Common myeloid progenitor, CD34-positive (primary cell): Measurements from ENCODE around the gene FAM151B.

Experiments used
- CTCF ChIA-PET: fragments of 350-600 bp; sonication (Branson Sonifier 250); formaldehyde crosslinking; loops from one replicate; lab custom pipeline; 2021; ENCODE audit warnings: antibody characterized with exemption; lab: Charles Lee
- POLR2A ChIA-PET: fragments of 350-600 bp; sonication (Branson Sonifier 250); formaldehyde crosslinking; loops from one replicate; lab custom pipeline; 2021; ENCODE audit warnings: antibody characterized with exemption; lab: Charles Lee
- DNase-seq, 3 donors: peaks; one replicate each; pipeline versions ENCODE4 v3.0.0 to v3.0.0-alpha.2; 2013
- H3K27ac ChIP-seq, 2 experiments: 1 replicate in 1 of 2; 2 replicates in 1 of 2; pipeline ENCODE4 v1.7.0; 2013; ENCODE audit warnings: inconsistent platforms in 2 of 2, low read length in 2 of 2, mild to moderate bottlenecking in 2 of 2, low read depth in 1 of 2, moderate library complexity in 1 of 2; ENCODE audit not compliant: severe bottlenecking in 2 of 2, insufficient read depth in 1 of 2, poor library complexity in 1 of 2
- H3K27me3 ChIP-seq, 5 experiments: replicated peaks in 2 of 5; 1 replicate in 3 of 5; 2 replicates in 2 of 5; pipeline versions ENCODE4 v1.6.1 to v1.7.0; 2013; ENCODE audit warnings: low read length in 4 of 5, mild to moderate bottlenecking in 2 of 5, moderate library complexity in 2 of 5, inconsistent platforms in 1 of 5; ENCODE audit not compliant: insufficient read depth in 5 of 5, control insufficient read depth in 4 of 5
- H3K36me3 ChIP-seq, 4 experiments: 1 replicate in 2 of 4; 2 replicates in 2 of 4; pipeline versions ENCODE4 v1.6.1 to v1.7.0; 2013; ENCODE audit warnings: low read length in 3 of 4, control low read depth in 1 of 4, mild to moderate bottlenecking in 1 of 4; ENCODE audit not compliant: control insufficient read depth in 4 of 4, insufficient read depth in 4 of 4
- H3K4me1 ChIP-seq, 4 experiments: 1 replicate in 3 of 4; 2 replicates in 1 of 4; pipeline versions ENCODE4 v1.6.1 to v1.7.1; 2013; ENCODE audit warnings: low read length in 3 of 4, mild to moderate bottlenecking in 3 of 4, control low read depth in 1 of 4, inconsistent platforms in 1 of 4, moderate library complexity in 1 of 4; ENCODE audit not compliant: control insufficient read depth in 4 of 4, insufficient read depth in 4 of 4; ENCODE audit errors: control extremely low read depth in 1 of 4
- H3K4me3 ChIP-seq, 7 experiments: 1 replicate in 4 of 7; 2 replicates in 3 of 7; pipeline versions ENCODE4 v1.5.1 to v1.7.0; 2013; ENCODE audit warnings: mild to moderate bottlenecking in 7 of 7, low read length in 6 of 7, moderate library complexity in 6 of 7, inconsistent platforms in 2 of 7, low read depth in 2 of 7, control low read depth in 1 of 7; ENCODE audit not compliant: insufficient read depth in 4 of 7, control insufficient read depth in 1 of 7; ENCODE audit errors: extremely low read depth in 1 of 7
- H3K9me3 ChIP-seq, 5 experiments: 1 replicate in 4 of 5; 2 replicates in 1 of 5; pipeline versions ENCODE4 v1.6.1 to v1.7.1; 2013; ENCODE audit warnings: low read length in 4 of 5, mild to moderate bottlenecking in 2 of 5, inconsistent platforms in 1 of 5, low read depth in 1 of 5, moderate library complexity in 1 of 5; ENCODE audit not compliant: control insufficient read depth in 4 of 5, insufficient read depth in 2 of 5; ENCODE audit errors: control extremely low read depth in 1 of 5
- WGBS: methylation state at CpG from one replicate; pipeline ENCODE4 v1.1.5; 2013; ENCODE audit not compliant: insufficient coverage; 5-methylcytosine and 5-hydroxymethylcytosine counted together

The FAM151B gene

DNA sequence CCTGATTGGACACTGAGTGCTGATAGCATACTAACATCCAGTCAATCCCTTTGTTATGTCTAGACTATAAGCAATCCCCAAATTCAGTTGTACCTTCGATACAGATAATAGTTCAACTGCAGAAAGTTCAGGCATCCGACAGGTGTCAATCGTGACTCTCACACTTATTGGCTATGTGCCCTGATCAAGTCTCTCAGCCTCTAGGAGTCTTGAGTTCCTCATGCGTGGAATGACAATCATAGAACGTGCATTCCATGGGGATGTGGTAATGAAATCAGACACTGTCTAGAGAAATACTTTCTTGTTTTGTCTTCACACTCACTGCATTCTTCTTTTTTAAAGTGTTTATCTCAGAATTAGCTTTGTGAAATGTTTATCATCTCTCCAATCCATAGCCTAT is 77.4 kb downstream of the FAM151B start:
- H3K27ac ChIP-seq: no peak overlapping the region
- no peak for DNase-seq
- WGBS: 97% methylated on average over 5 of the region's 5 CpGs
- POLR2A ChIA-PET: no interaction called here
- no peak overlapping the region for H3K4me3 ChIP-seq
- H3K4me1 ChIP-seq: peaks cover 0 to 14% (median 14%) of the 10 kb centered on the region in 4 experiments
- H3K36me3 ChIP-seq: no peaks in the 10 kb centered on the region
- CTCF ChIA-PET: no interaction called here
- H3K27me3 ChIP-seq: peaks cover 15 to 79% (median 30%) of the 10 kb centered on the region in 5 experiments
- H3K9me3 ChIP-seq: no peaks in the 10 kb centered on the region

DNA sequence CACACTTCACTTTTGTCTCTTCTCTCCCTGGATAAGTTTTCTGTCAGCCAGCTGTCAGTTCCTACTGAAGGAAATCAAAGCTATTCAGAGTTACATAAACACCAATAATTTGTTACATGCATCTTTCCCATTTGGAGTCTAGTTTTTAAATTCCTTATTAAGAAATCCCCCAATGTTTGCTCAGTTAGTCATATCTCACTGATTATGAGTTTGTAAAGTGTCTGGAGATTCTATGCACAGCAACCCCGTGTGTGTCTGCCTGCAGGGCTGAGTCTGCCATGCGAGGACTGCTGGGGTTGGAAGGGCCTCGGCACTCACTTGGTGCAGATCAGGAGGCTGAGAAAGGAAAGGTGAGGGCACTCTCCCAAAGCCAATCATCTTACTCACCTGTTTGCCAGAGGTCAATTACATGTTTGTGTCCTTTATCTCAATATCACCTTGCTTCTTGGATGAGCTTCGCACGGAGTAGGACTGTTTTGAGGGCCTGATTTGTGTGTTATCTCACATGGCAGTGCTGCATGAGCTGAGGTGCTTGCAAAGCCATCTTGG is 78.9 kb downstream of the FAM151B start:
- Histone ChIP-seq H3K4me3 (no peak overlapping the region), H3K9me3 (no peaks in the 10 kb centered on the region), H3K27me3 (peaks cover 15 to 88% (median 34%) of the 10 kb centered on the region in 5 experiments), H3K27ac (no peak overlapping the region), H3K4me1 (peaks cover 0 to 17% (median 16%) of the 10 kb centered on the region in 4 experiments), H3K36me3 (no peaks in the 10 kb centered on the region)
- ChIA-PET POLR2A (no interaction called here), CTCF (no interaction called here)
- no peak for DNase-seq
- 100% methylated on average over 2 of the region's 5 CpGs for WGBS

DNA sequence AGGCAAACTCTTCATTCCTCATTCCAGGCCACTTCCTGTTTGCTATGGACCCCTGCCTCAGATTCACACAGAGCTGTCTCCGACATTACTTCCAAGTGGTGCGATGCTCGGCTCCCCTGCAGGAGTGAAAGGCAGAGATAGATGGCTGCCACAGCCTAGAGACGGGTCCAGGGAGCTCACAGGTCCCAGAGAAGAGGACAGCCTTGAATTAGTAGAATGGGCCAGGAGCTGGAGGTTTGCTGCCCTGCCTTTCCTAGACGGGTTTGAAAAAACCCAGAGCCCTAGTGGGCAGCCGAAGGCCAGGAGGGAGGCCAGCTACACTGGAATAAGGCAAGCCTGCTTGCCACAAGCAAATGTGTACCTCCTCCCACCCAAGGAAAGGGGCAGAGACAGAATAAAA is 80.4 kb downstream of the FAM151B start:
- 77% methylated on average over 3 of the region's 6 CpGs for WGBS
- Histone ChIP-seq H3K4me3 (no peak overlapping the region), H3K36me3 (no peaks in the 10 kb centered on the region), H3K4me1 (peaks cover 0 to 17% (median 16%) of the 10 kb centered on the region in 4 experiments), H3K27me3 (peaks cover 15 to 85% (median 33%) of the 10 kb centered on the region in 5 experiments), H3K9me3 (peaks cover 0 to 6% (median 0%) of the 10 kb centered on the region in 5 experiments), H3K27ac (no peak overlapping the region)
- POLR2A ChIA-PET: no interaction called here
- no peak for DNase-seq
- CTCF ChIA-PET: no interaction called here

GRCh38 chr5:80569086-80569960 is 81.4 kb downstream of the FAM151B start:
- Histone ChIP-seq H3K27ac (no peak overlapping the region), H3K4me1 (peaks cover 0 to 17% (median 16%) of the 10 kb centered on the region in 4 experiments), H3K27me3 (peaks cover 15 to 80% (median 31%) of the 10 kb centered on the region in 5 experiments), H3K9me3 (peaks cover 0 to 6% (median 0%) of the 10 kb centered on the region in 5 experiments), H3K36me3 (no peaks in the 10 kb centered on the region), H3K4me3 (peak overlapping the region; percentile 31 to 66 (median 54))
- ChIA-PET POLR2A (no interaction called here), CTCF (no interaction called here)
- WGBS: 2% methylated on average over 86 of the region's 89 CpGs
- DNase-seq: peak in 2 of 3 donors; percentile 18 to 24

- CTCF ChIA-PET: no interaction called here
- WGBS: under 1% methylated on average over 63 of the region's 73 CpGs
- no peak within 1 kb of the TSS for H3K27ac ChIP-seq
- H3K27me3 ChIP-seq: peaks cover 15 to 76% (median 30%) of the 10 kb centered on the region in 5 experiments
- POLR2A ChIA-PET: no interaction called here
- no peaks in the 10 kb centered on the region for H3K36me3 ChIP-seq
- DNase-seq: peak; percentile 20 to 65 (median 53)
- H3K4me3 ChIP-seq: peak within 1 kb of the TSS; percentile 31 to 66 (median 54)
- peaks cover 0 to 6% (median 0%) of the 10 kb centered on the region in 5 experiments for H3K9me3 ChIP-seq
- H3K4me1 ChIP-seq: peaks cover 0 to 17% (median 16%) of the 10 kb centered on the region in 4 experiments
Measured at GRCh38 chr5:80569961-80570786, 82.3 kb downstream of the FAM151B start, which contains the start of gene ANKRD34B. Gene ANKRD34B (minus strand): TSS chr5:80570280. CDS start chr5:80560019, 10,261 bp downstream.

- H3K27ac ChIP-seq: no peak overlapping the region
- WGBS: 98% methylated on average over 3 of the region's 3 CpGs
- H3K9me3 ChIP-seq: peaks cover 0 to 6% (median 0%) of the 10 kb centered on the region in 5 experiments
- H3K4me3 ChIP-seq: no peak overlapping the region
- H3K36me3 ChIP-seq: no peaks in the 10 kb centered on the region
- POLR2A ChIA-PET: no interaction called here
- CTCF ChIA-PET: interaction anchor here (1.2 kb wide), 1 partner anchor 232 kb away, joined by 3 read pairs; no protein-coding TSS in a partner anchor
- H3K4me1 ChIP-seq: peaks cover 0 to 17% (median 16%) of the 10 kb centered on the region in 4 experiments
- H3K27me3 ChIP-seq: peaks cover 5 to 58% (median 22%) of the 10 kb centered on the region in 5 experiments
- DNase-seq: no peak
Measured at GRCh38 chr5:80573062-80573461, 85.2 kb downstream of the FAM151B start.
